ENCODE measurements around the gene DOP1B.

GRCh38 chr21:36200081-36200561, 43.5 kb downstream of the DOP1B start:
- TF ChIP-seq EP300 (IDR thresholded peaks at IDR 0.05), result no peak
- TF ChIP-seq POLR2A (IDR thresholded peaks at IDR 0.05), result no peak
- TF ChIP-seq, protein P1, sequence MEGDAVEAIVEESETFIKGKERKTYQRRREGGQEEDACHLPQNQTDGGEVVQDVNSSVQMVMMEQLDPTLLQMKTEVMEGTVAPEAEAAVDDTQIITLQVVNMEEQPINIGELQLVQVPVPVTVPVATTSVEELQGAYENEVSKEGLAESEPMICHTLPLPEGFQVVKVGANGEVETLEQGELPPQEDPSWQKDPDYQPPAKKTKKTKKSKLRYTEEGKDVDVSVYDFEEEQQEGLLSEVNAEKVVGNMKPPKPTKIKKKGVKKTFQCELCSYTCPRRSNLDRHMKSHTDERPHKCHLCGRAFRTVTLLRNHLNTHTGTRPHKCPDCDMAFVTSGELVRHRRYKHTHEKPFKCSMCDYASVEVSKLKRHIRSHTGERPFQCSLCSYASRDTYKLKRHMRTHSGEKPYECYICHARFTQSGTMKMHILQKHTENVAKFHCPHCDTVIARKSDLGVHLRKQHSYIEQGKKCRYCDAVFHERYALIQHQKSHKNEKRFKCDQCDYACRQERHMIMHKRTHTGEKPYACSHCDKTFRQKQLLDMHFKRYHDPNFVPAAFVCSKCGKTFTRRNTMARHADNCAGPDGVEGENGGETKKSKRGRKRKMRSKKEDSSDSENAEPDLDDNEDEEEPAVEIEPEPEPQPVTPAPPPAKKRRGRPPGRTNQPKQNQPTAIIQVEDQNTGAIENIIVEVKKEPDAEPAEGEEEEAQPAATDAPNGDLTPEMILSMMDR (IDR thresholded peaks at IDR 0.05), result no peak
- no peak for TF ChIP-seq POLR2AphosphoS5 (IDR thresholded peaks at IDR 0.05)
